ENCODE measurements around the gene TMEM61. TPM values are rescaled to one million over a fixed set of nuclear protein-coding genes. Genes with fewer than 3 reads are reported as not detected.

TMEM61 gene
- total RNA-seq, 1 donor from 2014 or later = not detected

- FAIRE-seq = peak; percentile 88
- Histone ChIP-seq H3K79me2 (ENCODE audit: insufficient read depth, low read length) (no peaks in the 10 kb centered on the region), H3K4me2 (ENCODE audit: low read length) (peak overlapping the region; percentile 40), H3K36me3 (ENCODE audit: insufficient read depth, low read length) (no peaks in the 10 kb centered on the region), H4K20me1 (ENCODE audit: insufficient read depth, low read length) (no peaks in the 10 kb centered on the region), H2AFZ (ENCODE audit: low read depth, low read length) (no peak overlapping the region), H3K9ac (ENCODE audit: low read length) (no peak overlapping the region), H3K9me3 (ENCODE audit: insufficient read depth, low read depth, low read length) (peaks cover 4% of the 10 kb centered on the region), H3K4me1 (ENCODE audit: insufficient read depth, low read length) (peaks cover 10% of the 10 kb centered on the region), H3K27me3 (ENCODE audit: insufficient read depth, low read length) (no peaks in the 10 kb centered on the region), H3K4me3 (ENCODE audit: insufficient read depth, low read depth, low read length) (no peak overlapping the region), H3K27ac (ENCODE audit: low read depth, low read length) (no peak overlapping the region)
- Mint-ChIP-seq H3K4me3 (ENCODE audit: unreplicated experiment) (peak overlapping the region; percentile 22), H3K9me3 (ENCODE audit: unreplicated experiment) (peaks cover 2% of the 10 kb centered on the region), H3K27ac (ENCODE audit: unreplicated experiment) (no peak overlapping the region), H3K27me3 (ENCODE audit: low read depth, unreplicated experiment) (peaks cover 24% of the 10 kb centered on the region), H3K4me1 (ENCODE audit: low read depth, unreplicated experiment) (peaks cover 7% of the 10 kb centered on the region), H3K36me3 (ENCODE audit: low read depth, unreplicated experiment) (peaks cover 3% of the 10 kb centered on the region)
- DNase-seq (ENCODE audit: low read depth) = peak; percentile 68
- TF ChIP-seq EZH2 (IDR thresholded peaks at IDR 0.05; ENCODE audit: insufficient read depth, low read length) = no peak
- TF ChIP-seq, protein P1, sequence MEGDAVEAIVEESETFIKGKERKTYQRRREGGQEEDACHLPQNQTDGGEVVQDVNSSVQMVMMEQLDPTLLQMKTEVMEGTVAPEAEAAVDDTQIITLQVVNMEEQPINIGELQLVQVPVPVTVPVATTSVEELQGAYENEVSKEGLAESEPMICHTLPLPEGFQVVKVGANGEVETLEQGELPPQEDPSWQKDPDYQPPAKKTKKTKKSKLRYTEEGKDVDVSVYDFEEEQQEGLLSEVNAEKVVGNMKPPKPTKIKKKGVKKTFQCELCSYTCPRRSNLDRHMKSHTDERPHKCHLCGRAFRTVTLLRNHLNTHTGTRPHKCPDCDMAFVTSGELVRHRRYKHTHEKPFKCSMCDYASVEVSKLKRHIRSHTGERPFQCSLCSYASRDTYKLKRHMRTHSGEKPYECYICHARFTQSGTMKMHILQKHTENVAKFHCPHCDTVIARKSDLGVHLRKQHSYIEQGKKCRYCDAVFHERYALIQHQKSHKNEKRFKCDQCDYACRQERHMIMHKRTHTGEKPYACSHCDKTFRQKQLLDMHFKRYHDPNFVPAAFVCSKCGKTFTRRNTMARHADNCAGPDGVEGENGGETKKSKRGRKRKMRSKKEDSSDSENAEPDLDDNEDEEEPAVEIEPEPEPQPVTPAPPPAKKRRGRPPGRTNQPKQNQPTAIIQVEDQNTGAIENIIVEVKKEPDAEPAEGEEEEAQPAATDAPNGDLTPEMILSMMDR (IDR thresholded peaks at IDR 0.05; ENCODE audit: insufficient read depth, low read depth, low read length) = no peak
These were observed 27.2 kb downstream of the TMEM61 start for GRCh38 chr1:55007625-55008024.

- Mint-ChIP-seq H3K9me3 (ENCODE audit: unreplicated experiment) (peaks cover 2% of the 10 kb centered on the region), H3K36me3 (ENCODE audit: low read depth, unreplicated experiment) (peaks cover 3% of the 10 kb centered on the region), H3K27me3 (ENCODE audit: low read depth, unreplicated experiment) (peaks cover 28% of the 10 kb centered on the region), H3K4me3 (ENCODE audit: unreplicated experiment) (no peak overlapping the region), H3K4me1 (ENCODE audit: low read depth, unreplicated experiment) (peaks cover 7% of the 10 kb centered on the region), H3K27ac (ENCODE audit: unreplicated experiment) (no peak overlapping the region)
- H3K4me1 ChIP-seq (ENCODE audit: insufficient read depth, low read length) = peaks cover 10% of the 10 kb centered on the region
- TF ChIP-seq EZH2 (IDR thresholded peaks at IDR 0.05; ENCODE audit: insufficient read depth, low read length) = no peak
- TF ChIP-seq, protein P1 (IDR thresholded peaks at IDR 0.05; ENCODE audit: insufficient read depth, low read depth, low read length) = no peak
- no peak overlapping the region for H3K27ac ChIP-seq (ENCODE audit: low read depth, low read length)
- no peaks in the 10 kb centered on the region for H3K79me2 ChIP-seq (ENCODE audit: insufficient read depth, low read length)
- H3K9me3 ChIP-seq (ENCODE audit: insufficient read depth, low read depth, low read length) = peaks cover 4% of the 10 kb centered on the region
- H3K9ac ChIP-seq (ENCODE audit: low read length) = no peak overlapping the region
- H3K27me3 ChIP-seq (ENCODE audit: insufficient read depth, low read length) = peaks cover 18% of the 10 kb centered on the region
- H3K36me3 ChIP-seq (ENCODE audit: insufficient read depth, low read length) = no peaks in the 10 kb centered on the region
- DNase-seq (ENCODE audit: low read depth) (no peak), FAIRE-seq (no peak)
- no peaks in the 10 kb centered on the region for H4K20me1 ChIP-seq (ENCODE audit: insufficient read depth, low read length)
- no peak overlapping the region for H3K4me3 ChIP-seq (ENCODE audit: insufficient read depth, low read depth, low read length)
- no peak overlapping the region for H2AFZ ChIP-seq (ENCODE audit: low read depth, low read length)
- no peak overlapping the region for H3K4me2 ChIP-seq (ENCODE audit: low read length)
These were observed 29.9 kb downstream of the TMEM61 start for GRCh38 chr1:55010194-55010886.

DNA sequence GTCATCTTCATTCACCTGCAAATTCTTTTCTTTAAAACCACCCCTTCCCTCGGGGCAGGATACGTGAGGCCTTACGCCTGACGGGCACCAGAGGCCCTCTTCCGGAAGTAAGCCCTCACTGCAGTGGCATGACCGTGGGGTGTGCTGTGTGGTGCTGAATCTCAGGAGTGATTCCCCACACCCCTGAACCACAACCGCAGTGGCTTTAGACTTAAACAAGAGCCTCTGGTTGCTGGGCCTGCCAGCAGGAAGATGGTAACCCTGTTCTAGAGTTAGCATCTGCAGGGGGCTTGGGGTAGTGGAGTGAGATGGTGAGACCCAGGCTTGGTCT is 30.4 kb downstream of the TMEM61 start:
- Histone ChIP-seq H3K36me3 (ENCODE audit: insufficient read depth, low read length) (no peaks in the 10 kb centered on the region), H3K9me3 (ENCODE audit: insufficient read depth, low read depth, low read length) (peaks cover 4% of the 10 kb centered on the region), H3K27ac (ENCODE audit: low read depth, low read length) (no peak overlapping the region), H3K27me3 (ENCODE audit: insufficient read depth, low read length) (peaks cover 18% of the 10 kb centered on the region), H3K9ac (ENCODE audit: low read length) (no peak overlapping the region), H3K4me2 (ENCODE audit: low read length) (no peak overlapping the region), H3K4me1 (ENCODE audit: insufficient read depth, low read length) (peaks cover 13% of the 10 kb centered on the region), H4K20me1 (ENCODE audit: insufficient read depth, low read length) (no peaks in the 10 kb centered on the region), H3K4me3 (ENCODE audit: insufficient read depth, low read depth, low read length) (no peak overlapping the region), H3K79me2 (ENCODE audit: insufficient read depth, low read length) (no peaks in the 10 kb centered on the region), H2AFZ (ENCODE audit: low read depth, low read length) (no peak overlapping the region)
- H3K27me3 Mint-ChIP-seq (ENCODE audit: low read depth, unreplicated experiment) = peaks cover 28% of the 10 kb centered on the region
- H3K36me3 Mint-ChIP-seq (ENCODE audit: low read depth, unreplicated experiment) = peaks cover 3% of the 10 kb centered on the region
- no peak for FAIRE-seq
- H3K9me3 Mint-ChIP-seq (ENCODE audit: unreplicated experiment) = peaks cover 2% of the 10 kb centered on the region
- peaks cover 7% of the 10 kb centered on the region for H3K4me1 Mint-ChIP-seq (ENCODE audit: low read depth, unreplicated experiment)
- no peak for TF ChIP-seq EZH2 (IDR thresholded peaks at IDR 0.05; ENCODE audit: insufficient read depth, low read length)
- TF ChIP-seq, protein P1 (IDR thresholded peaks at IDR 0.05; ENCODE audit: insufficient read depth, low read depth, low read length) = no peak
- H3K4me3 Mint-ChIP-seq (ENCODE audit: unreplicated experiment) = no peak overlapping the region
- H3K27ac Mint-ChIP-seq (ENCODE audit: unreplicated experiment) = no peak overlapping the region
- DNase-seq (ENCODE audit: low read depth) = no peak
